GM12875 (cell line): Measurements from ENCODE around the gene KRTAP10-3.

Source experiments
- H3K4me3 ChIP-seq: one replicate; pipeline ENCODE4 v1.5.1; 2011; ENCODE audit warnings: low read depth, low read length, control low read depth
- CTCF ChIP-seq: IDR thresholded peaks from 2 replicates; pipeline ENCODE4 v1.5.1; 2011; ENCODE audit warnings: low read depth, mild to moderate bottlenecking, control low read depth, inconsistent platforms, low read length, moderate library complexity, borderline replicate concordance; ENCODE audit not compliant: insufficient read depth

KRTAP10-3 gene

GRCh38 chr21:44519346-44520325 lies 39.0 kb downstream of the KRTAP10-3 start:
- H3K4me3 ChIP-seq, result no peak overlapping the region
- no peak for TF ChIP-seq CTCF

GRCh38 chr21:44518686-44519085 lies 39.9 kb downstream of the KRTAP10-3 start:
- H3K4me3 ChIP-seq, result no peak overlapping the region
- no peak for TF ChIP-seq CTCF

- TF ChIP-seq CTCF, result no peak
- H3K4me3 ChIP-seq, result no peak overlapping the region
Observed at GRCh38 chr21:44517175-44517899, 41.3 kb downstream of the KRTAP10-3 start.

GRCh38 chr21:44516828-44517174 lies 41.8 kb downstream of the KRTAP10-3 start:
- no peak for TF ChIP-seq CTCF
- no peak overlapping the region for H3K4me3 ChIP-seq

- H3K4me3 ChIP-seq, result no peak overlapping the region
- TF ChIP-seq CTCF, result no peak
Observed at GRCh38 chr21:44516342-44516741, 42.3 kb downstream of the KRTAP10-3 start.

- H3K4me3 ChIP-seq, result no peak overlapping the region
- TF ChIP-seq CTCF, result no peak
Observed at GRCh38 chr21:44515359-44516165, 43.0 kb downstream of the KRTAP10-3 start.
